WTC11 (cell line): ENCODE measurements around the gene PSMG1. TPM values are rescaled to one million over a fixed set of nuclear protein-coding genes. Genes with fewer than 3 reads are reported as not detected.

Source experiments
- ATAC-seq: fragments of 200-7000 bp; cut with Tn5 transposase; 2 replicates; pipeline ENCODE4 v1.10.0; 2021; ENCODE audit warnings: mild to moderate bottlenecking, moderate library complexity
- CTCF ChIA-PET: fragments of 300-600 bp; sonication (Branson Sonifier 250); formaldehyde crosslinking; loops from one replicate; lab custom pipeline; 2021; ENCODE audit warnings: antibody characterized with exemption; lab: Charles Lee
- POLR2A ChIA-PET: fragments of 350-600 bp; sonication (Branson Sonifier 250); formaldehyde crosslinking; loops from one replicate; lab custom pipeline; 2021; ENCODE audit warnings: antibody characterized with exemption; lab: Charles Lee
- DNase-seq: peaks from one replicate; pipeline ENCODE4 v3.0.0; 2021; ENCODE audit warnings: low spot score
- H3K27ac Mint-ChIP-seq: 2 replicates; pipeline ENCODE4 v1.8.0; 2021; ENCODE audit warnings: mixed read lengths
- H3K27me3 Mint-ChIP-seq: 2 replicates; pipeline ENCODE4 v1.8.0; 2021; ENCODE audit warnings: low read depth, mild to moderate bottlenecking, moderate library complexity, mixed read lengths
- H3K36me3 Mint-ChIP-seq: 2 replicates; pipeline ENCODE4 v1.8.0; 2021; ENCODE audit warnings: mixed read lengths
- H3K4me1 Mint-ChIP-seq: 2 replicates; pipeline ENCODE4 v1.8.0; 2022; ENCODE audit warnings: mixed read lengths
- H3K4me3 Mint-ChIP-seq: 2 replicates; pipeline ENCODE4 v1.8.0; 2021; ENCODE audit warnings: mild to moderate bottlenecking, moderate library complexity, mixed read lengths
- H3K9me3 Mint-ChIP-seq: 2 replicates; pipeline ENCODE4 v1.8.0; 2021; ENCODE audit warnings: mixed read lengths
- CBFB ChIP-seq: sonication (generic); formaldehyde crosslinking; IDR thresholded peaks from 2 replicates; pipeline ENCODE4 v1.8.1; 2022; ENCODE audit warnings: mild to moderate bottlenecking, low read depth, missing genetic modification reagents
- CREM ChIP-seq: sonication (generic); formaldehyde crosslinking; IDR thresholded peaks from 2 replicates; pipeline ENCODE4 v1.8.1; 2022; ENCODE audit warnings: mild to moderate bottlenecking, missing genetic modification reagents, moderate library complexity
- ERG ChIP-seq: fragments of 250-450 bp; sonication (Bioruptor Pico); IDR thresholded peaks from 2 replicates; pipeline ENCODE4 v1.8.0; 2021; ENCODE audit warnings: mild to moderate bottlenecking
- GTF2I ChIP-seq: fragments of 250-450 bp; sonication (Bioruptor Pico); conservative IDR thresholded peaks from 2 replicates; pipeline ENCODE4 v1.4.0; 2021; ENCODE audit warnings: mild to moderate bottlenecking
- NFATC4 ChIP-seq: fragments of 250-450 bp; sonication (Bioruptor Pico); IDR thresholded peaks from 2 replicates; pipeline ENCODE4 v1.9.0; 2021; ENCODE audit warnings: mild to moderate bottlenecking
- PREB ChIP-seq: sonication (generic); formaldehyde crosslinking; IDR thresholded peaks from 2 replicates; pipeline ENCODE4 v1.8.1; 2022; ENCODE audit warnings: mild to moderate bottlenecking, missing genetic modification reagents, moderate library complexity, borderline replicate concordance
- SMAD3 ChIP-seq: sonication (generic); formaldehyde crosslinking; IDR thresholded peaks from 2 replicates; pipeline ENCODE4 v1.8.0; 2022; ENCODE audit warnings: missing genetic modification reagents, mild to moderate bottlenecking, borderline replicate concordance
- TCF7 ChIP-seq: sonication (generic); formaldehyde crosslinking; IDR thresholded peaks from 2 replicates; pipeline ENCODE4 v1.8.0; 2022; ENCODE audit warnings: mild to moderate bottlenecking, low read depth, missing genetic modification reagents, moderate library complexity
- TEAD1 ChIP-seq: sonication (generic); formaldehyde crosslinking; IDR thresholded peaks from 2 replicates; pipeline ENCODE4 v1.8.0; 2022; ENCODE audit warnings: mild to moderate bottlenecking, missing genetic modification reagents
- ZNF263 ChIP-seq: sonication (generic); formaldehyde crosslinking; IDR thresholded peaks from 2 replicates; pipeline ENCODE4 v1.8.1; 2022; ENCODE audit warnings: low read depth, mild to moderate bottlenecking, moderate library complexity, missing genetic modification reagents
- ZNF416 ChIP-seq: fragments of 250-450 bp; sonication (Bioruptor Pico); IDR thresholded peaks from 2 replicates; pipeline ENCODE4 v1.9.0; 2021; ENCODE audit warnings: mild to moderate bottlenecking, inconsistent platforms
- ZNF532 ChIP-seq: fragments of 250-450 bp; sonication (Bioruptor Pico); IDR thresholded peaks from 2 replicates; pipeline ENCODE4 v1.9.0; 2021; ENCODE audit warnings: mild to moderate bottlenecking, borderline replicate concordance
- total RNA-seq: library from RNA; stranded (reverse); gene quantifications from 3 replicates; pipeline ENCODE4 v1.2.3, GENCODE V29; 2021
- TF ChIP-seq, protein P1 (sequence below): sonication (generic); formaldehyde crosslinking; IDR thresholded peaks from 2 replicates; pipeline ENCODE4 v1.8.1; 2023; ENCODE audit warnings: mild to moderate bottlenecking, missing genetic modification reagents, moderate library complexity
- TF ChIP-seq, protein P2 (sequence below): sonication (generic); formaldehyde crosslinking; conservative IDR thresholded peaks from 2 replicates; pipeline ENCODE4 v1.8.1; 2023; ENCODE audit warnings: mild to moderate bottlenecking, low read depth, missing genetic modification reagents, moderate library complexity
- TF ChIP-seq, protein P3 (sequence below): fragments of 250-450 bp; sonication (Bioruptor Pico); IDR thresholded peaks from 2 replicates; pipeline ENCODE4 v1.9.0; 2021; ENCODE audit warnings: moderate library complexity, mild to moderate bottlenecking, inconsistent platforms, borderline replicate concordance
- TF ChIP-seq, protein P4 (sequence below): fragments of 250-450 bp; sonication (Bioruptor Pico); IDR thresholded peaks from 2 replicates; pipeline ENCODE4 v1.9.0; 2021; ENCODE audit warnings: mild to moderate bottlenecking
- TF ChIP-seq, protein P5 (sequence below): sonication (generic); formaldehyde crosslinking; IDR thresholded peaks from 2 replicates; pipeline ENCODE4 v1.8.0; 2022; ENCODE audit warnings: missing genetic modification reagents

Gene PSMG1
- total RNA-seq, 1 experiment from 2014 or later = 70.4 TPM

GRCh38 chr21:39164523-39164922 lies 18.7 kb downstream of the PSMG1 start:
- no peak overlapping the region for H3K27ac Mint-ChIP-seq
- CTCF ChIA-PET = no interaction called here
- POLR2A ChIA-PET = no interaction called here
- H3K4me3 Mint-ChIP-seq = no peak overlapping the region
- TF ChIP-seq GTF2I = no peak
- no peak for TF ChIP-seq PREB (CRISPR knock-in tag)
- TF ChIP-seq ZNF532 (CRISPR knock-in tag) = no peak
- no peak for TF ChIP-seq ZNF416 (CRISPR knock-in tag)
- TF ChIP-seq, protein P1, sequence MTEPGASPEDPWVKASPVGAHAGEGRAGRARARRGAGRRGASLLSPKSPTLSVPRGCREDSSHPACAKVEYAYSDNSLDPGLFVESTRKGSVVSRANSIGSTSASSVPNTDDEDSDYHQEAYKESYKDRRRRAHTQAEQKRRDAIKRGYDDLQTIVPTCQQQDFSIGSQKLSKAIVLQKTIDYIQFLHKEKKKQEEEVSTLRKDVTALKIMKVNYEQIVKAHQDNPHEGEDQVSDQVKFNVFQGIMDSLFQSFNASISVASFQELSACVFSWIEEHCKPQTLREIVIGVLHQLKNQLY = no peak
- no peak for TF ChIP-seq ERG (CRISPR knock-in tag)
- no peak for TF ChIP-seq SMAD3
- TF ChIP-seq, protein P2, sequence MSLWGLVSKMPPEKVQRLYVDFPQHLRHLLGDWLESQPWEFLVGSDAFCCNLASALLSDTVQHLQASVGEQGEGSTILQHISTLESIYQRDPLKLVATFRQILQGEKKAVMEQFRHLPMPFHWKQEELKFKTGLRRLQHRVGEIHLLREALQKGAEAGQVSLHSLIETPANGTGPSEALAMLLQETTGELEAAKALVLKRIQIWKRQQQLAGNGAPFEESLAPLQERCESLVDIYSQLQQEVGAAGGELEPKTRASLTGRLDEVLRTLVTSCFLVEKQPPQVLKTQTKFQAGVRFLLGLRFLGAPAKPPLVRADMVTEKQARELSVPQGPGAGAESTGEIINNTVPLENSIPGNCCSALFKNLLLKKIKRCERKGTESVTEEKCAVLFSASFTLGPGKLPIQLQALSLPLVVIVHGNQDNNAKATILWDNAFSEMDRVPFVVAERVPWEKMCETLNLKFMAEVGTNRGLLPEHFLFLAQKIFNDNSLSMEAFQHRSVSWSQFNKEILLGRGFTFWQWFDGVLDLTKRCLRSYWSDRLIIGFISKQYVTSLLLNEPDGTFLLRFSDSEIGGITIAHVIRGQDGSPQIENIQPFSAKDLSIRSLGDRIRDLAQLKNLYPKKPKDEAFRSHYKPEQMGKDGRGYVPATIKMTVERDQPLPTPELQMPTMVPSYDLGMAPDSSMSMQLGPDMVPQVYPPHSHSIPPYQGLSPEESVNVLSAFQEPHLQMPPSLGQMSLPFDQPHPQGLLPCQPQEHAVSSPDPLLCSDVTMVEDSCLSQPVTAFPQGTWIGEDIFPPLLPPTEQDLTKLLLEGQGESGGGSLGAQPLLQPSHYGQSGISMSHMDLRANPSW (CRISPR knock-in tag) = no peak
- no peak for TF ChIP-seq NFATC4 (CRISPR knock-in tag)
- TF ChIP-seq, protein P3, sequence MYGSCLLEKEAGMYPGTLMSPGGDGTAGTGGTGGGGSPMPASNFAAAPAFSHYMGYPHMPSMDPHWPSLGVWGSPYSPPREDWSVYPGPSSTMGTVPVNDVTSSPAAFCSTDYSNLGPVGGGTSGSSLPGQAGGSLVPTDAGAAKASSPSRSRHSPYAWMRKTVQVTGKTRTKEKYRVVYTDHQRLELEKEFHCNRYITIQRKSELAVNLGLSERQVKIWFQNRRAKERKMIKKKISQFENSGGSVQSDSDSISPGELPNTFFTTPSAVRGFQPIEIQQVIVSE (CRISPR knock-in tag) = no peak
- TF ChIP-seq TCF7 (CRISPR knock-in tag) = no peak
- TF ChIP-seq, protein P4, sequence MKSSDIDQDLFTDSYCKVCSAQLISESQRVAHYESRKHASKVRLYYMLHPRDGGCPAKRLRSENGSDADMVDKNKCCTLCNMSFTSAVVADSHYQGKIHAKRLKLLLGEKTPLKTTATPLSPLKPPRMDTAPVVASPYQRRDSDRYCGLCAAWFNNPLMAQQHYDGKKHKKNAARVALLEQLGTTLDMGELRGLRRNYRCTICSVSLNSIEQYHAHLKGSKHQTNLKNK (CRISPR knock-in tag) = no peak
- no peak for TF ChIP-seq CREM
- no peak for TF ChIP-seq CBFB (CRISPR knock-in tag)
- no peak for TF ChIP-seq ZNF263 (CRISPR knock-in tag)
- TF ChIP-seq, protein P5, sequence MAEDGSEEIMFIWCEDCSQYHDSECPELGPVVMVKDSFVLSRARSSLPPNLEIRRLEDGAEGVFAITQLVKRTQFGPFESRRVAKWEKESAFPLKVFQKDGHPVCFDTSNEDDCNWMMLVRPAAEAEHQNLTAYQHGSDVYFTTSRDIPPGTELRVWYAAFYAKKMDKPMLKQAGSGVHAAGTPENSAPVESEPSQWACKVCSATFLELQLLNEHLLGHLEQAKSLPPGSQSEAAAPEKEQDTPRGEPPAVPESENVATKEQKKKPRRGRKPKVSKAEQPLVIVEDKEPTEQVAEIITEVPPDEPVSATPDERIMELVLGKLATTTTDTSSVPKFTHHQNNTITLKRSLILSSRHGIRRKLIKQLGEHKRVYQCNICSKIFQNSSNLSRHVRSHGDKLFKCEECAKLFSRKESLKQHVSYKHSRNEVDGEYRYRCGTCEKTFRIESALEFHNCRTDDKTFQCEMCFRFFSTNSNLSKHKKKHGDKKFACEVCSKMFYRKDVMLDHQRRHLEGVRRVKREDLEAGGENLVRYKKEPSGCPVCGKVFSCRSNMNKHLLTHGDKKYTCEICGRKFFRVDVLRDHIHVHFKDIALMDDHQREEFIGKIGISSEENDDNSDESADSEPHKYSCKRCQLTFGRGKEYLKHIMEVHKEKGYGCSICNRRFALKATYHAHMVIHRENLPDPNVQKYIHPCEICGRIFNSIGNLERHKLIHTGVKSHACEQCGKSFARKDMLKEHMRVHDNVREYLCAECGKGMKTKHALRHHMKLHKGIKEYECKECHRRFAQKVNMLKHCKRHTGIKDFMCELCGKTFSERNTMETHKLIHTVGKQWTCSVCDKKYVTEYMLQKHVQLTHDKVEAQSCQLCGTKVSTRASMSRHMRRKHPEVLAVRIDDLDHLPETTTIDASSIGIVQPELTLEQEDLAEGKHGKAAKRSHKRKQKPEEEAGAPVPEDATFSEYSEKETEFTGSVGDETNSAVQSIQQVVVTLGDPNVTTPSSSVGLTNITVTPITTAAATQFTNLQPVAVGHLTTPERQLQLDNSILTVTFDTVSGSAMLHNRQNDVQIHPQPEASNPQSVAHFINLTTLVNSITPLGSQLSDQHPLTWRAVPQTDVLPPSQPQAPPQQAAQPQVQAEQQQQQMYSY (CRISPR knock-in tag) = no peak
- no peak for TF ChIP-seq TEAD1 (CRISPR knock-in tag)
- ATAC-seq = no peak
- peaks cover 4% of the 10 kb centered on the region for H3K27me3 Mint-ChIP-seq
- H3K4me1 Mint-ChIP-seq = no peaks in the 10 kb centered on the region
- DNase-seq = no peak
- peaks cover 41% of the 10 kb centered on the region for H3K9me3 Mint-ChIP-seq
- peaks cover 20% of the 10 kb centered on the region for H3K36me3 Mint-ChIP-seq
